ENCODE results near the gene ACHE. TPM values are rescaled to one million over a fixed set of nuclear protein-coding genes. Genes with fewer than 3 reads are reported as not detected.
"Not testable (repeated sequence)": the region's sequence is repeated elsewhere in the genome, so short reads cannot be mapped to it uniquely, and the experiment has no call there.

Gene ACHE
- total and polyA plus RNA-seq, 7 donors: 3.0 to 20.6 (median 5.7) TPM

DNA sequence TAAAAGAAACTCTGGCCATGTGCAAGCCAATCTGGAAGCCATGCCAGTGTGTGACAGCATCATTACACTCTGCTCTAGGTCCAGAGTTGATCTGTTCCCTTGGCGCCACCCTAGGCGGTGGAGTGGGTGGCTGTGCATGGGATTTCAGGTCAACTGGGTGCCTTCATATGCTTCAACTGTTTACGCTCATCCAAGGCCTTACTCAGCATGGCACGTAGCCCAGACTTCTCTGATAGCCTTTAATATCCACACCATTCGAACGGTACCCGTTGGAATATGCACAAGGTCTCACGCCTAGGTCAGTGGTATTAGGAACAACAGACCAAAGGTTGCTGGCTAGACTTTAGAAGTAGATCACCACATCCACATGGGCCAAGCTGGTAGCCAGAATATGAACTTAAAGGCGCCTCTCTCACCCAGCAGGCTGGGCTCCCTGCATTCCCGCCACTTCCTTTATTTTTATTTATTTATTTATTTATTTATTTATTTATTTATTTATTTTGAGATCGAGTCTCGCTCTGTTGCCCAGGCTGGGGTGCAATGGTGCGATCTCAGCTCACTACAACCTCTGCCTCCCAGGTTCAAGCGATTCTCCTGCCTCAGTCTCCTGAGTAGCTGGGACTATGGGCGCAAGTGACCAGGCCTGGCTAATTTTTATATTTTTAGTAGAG, 18.7 kb upstream of the ACHE start:
- Histone ChIP-seq H3K27ac (no peak overlapping the region), H3K4me3 (no peak overlapping the region), H3K36me3 (no peaks in the 10 kb centered on the region), H3K27me3 (peaks cover 0 to 10% (median 5%) of the 10 kb centered on the region in 3 donors), H3K9me3 (no peaks in the 10 kb centered on the region), H3K4me1 (no peaks in the 10 kb centered on the region)
- intact Hi-C loops (cut with DNase I): no loop called here
- TF ChIP-seq, protein P1, sequence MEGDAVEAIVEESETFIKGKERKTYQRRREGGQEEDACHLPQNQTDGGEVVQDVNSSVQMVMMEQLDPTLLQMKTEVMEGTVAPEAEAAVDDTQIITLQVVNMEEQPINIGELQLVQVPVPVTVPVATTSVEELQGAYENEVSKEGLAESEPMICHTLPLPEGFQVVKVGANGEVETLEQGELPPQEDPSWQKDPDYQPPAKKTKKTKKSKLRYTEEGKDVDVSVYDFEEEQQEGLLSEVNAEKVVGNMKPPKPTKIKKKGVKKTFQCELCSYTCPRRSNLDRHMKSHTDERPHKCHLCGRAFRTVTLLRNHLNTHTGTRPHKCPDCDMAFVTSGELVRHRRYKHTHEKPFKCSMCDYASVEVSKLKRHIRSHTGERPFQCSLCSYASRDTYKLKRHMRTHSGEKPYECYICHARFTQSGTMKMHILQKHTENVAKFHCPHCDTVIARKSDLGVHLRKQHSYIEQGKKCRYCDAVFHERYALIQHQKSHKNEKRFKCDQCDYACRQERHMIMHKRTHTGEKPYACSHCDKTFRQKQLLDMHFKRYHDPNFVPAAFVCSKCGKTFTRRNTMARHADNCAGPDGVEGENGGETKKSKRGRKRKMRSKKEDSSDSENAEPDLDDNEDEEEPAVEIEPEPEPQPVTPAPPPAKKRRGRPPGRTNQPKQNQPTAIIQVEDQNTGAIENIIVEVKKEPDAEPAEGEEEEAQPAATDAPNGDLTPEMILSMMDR (IDR thresholded peaks at IDR 0.05): no peak
- TF ChIP-seq POLR2A (IDR thresholded peaks at IDR 0.05) (no peak), EP300 (IDR thresholded peaks at IDR 0.05) (no peak), POLR2AphosphoS5 (IDR thresholded peaks at IDR 0.05) (no peak)
- WGBS, 2 donors: 85 to 92% methylated on average over 15 of the region's 15 CpGs
- no peak for DNase-seq

DNA sequence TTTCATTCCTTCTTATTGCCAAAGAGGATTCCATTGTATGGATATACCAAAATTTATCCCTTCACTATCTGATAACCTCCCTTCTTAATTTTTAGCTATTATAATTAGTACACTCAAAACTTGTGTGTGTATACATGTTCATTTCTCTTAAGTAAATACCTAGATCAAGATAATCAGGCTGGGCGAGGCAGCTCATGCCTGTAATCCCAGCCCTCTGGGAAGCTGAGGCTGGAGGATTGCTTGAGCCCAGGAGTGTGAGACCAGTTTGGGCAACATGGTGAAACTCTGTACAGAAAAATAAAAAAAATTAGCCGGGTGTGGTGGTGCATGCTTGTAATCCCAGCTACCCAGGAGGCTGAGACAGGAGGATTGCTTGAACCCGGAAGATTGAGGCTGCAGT, 15.8 kb upstream of the ACHE start:
- Histone ChIP-seq H3K27me3 (peaks cover 0 to 6% (median 5%) of the 10 kb centered on the region in 3 donors), H3K36me3 (no peaks in the 10 kb centered on the region), H3K4me3 (no peak overlapping the region), H3K9me3 (no peaks in the 10 kb centered on the region), H3K4me1 (no peaks in the 10 kb centered on the region), H3K27ac (no peak overlapping the region)
- TF ChIP-seq POLR2A (IDR thresholded peaks at IDR 0.05): no peak
- TF ChIP-seq, protein P1 (IDR thresholded peaks at IDR 0.05): no peak
- TF ChIP-seq POLR2AphosphoS5 (IDR thresholded peaks at IDR 0.05): no peak
- TF ChIP-seq EP300 (IDR thresholded peaks at IDR 0.05): no peak
- intact Hi-C loops (cut with DNase I): no loop called here
- no peak for DNase-seq
- 38 to 85% methylated on average over 3 of the region's 3 CpGs for WGBS, 2 donors

GRCh38 chr7:100910443-100910842, 14.8 kb upstream of the ACHE start:
- H3K9me3 ChIP-seq; H3K36me3 ChIP-seq; H3K4me3 ChIP-seq; H3K4me1 ChIP-seq; DNase-seq; H3K27me3 ChIP-seq; H3K27ac ChIP-seq; intact Hi-C loops (cut with DNase I): not testable (repeated sequence)
- 19 to 46% methylated on average over 7 of the region's 7 CpGs for WGBS, 2 donors

DNA sequence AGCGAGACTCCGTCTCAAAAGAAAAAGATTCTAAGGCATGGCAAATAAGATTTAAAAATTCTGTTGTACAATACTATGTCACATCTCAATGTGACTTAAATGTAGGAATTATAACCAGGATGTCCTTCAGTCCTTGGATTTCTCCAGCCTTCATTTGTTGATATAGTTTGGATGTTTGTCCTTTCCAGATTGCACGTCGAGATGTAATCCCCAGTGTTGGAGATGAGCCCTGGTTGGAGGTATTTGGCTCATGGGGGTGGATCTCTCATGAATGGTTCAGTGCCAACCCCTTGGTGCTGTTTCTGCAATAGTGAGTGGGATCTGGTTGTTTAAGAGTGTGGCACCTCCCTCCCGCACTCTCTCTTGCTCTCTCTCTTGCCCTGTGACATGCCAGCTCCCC, 12.8 kb upstream of the ACHE start:
- intact Hi-C loops (cut with DNase I): no loop called here

GRCh38 chr7:100902638-100903037, 7.0 kb upstream of the ACHE start:
- no peak for DNase-seq
- Histone ChIP-seq H3K9me3 (no peaks in the 10 kb centered on the region), H3K4me3 (no peak overlapping the region), H3K4me1 (no peaks in the 10 kb centered on the region), H3K36me3 (no peaks in the 10 kb centered on the region), H3K27me3 (peaks cover 4 to 44% (median 15%) of the 10 kb centered on the region in 3 donors), H3K27ac (no peak overlapping the region)
- no peak for TF ChIP-seq POLR2A (IDR thresholded peaks at IDR 0.05)
- WGBS, 2 donors: 54 to 76% methylated on average over 7 of the region's 7 CpGs
- intact Hi-C loops (cut with DNase I): no loop called here

More for the DNA sequence above, 12.8 kb upstream of the ACHE start:
- no peak overlapping the region for H3K27ac ChIP-seq
- no peaks in the 10 kb centered on the region for H3K27me3 ChIP-seq
- H3K4me3 ChIP-seq: no peak overlapping the region
- H3K4me1 ChIP-seq: no peaks in the 10 kb centered on the region
- no peaks in the 10 kb centered on the region for H3K36me3 ChIP-seq
- WGBS, 2 donors: 96 to 98% methylated on average over 5 of the region's 5 CpGs
- no peak for DNase-seq
- TF ChIP-seq, protein P1 (IDR thresholded peaks at IDR 0.05): no peak
- TF ChIP-seq POLR2AphosphoS5 (IDR thresholded peaks at IDR 0.05) (no peak), EP300 (IDR thresholded peaks at IDR 0.05) (no peak), POLR2A (IDR thresholded peaks at IDR 0.05) (no peak)
- no peaks in the 10 kb centered on the region for H3K9me3 ChIP-seq

GRCh38 chr7:100901921-100902332, 6.2 kb upstream of the ACHE start:
- TF ChIP-seq POLR2A (IDR thresholded peaks at IDR 0.05) (no peak), POLR2AphosphoS5 (IDR thresholded peaks at IDR 0.05) (no peak), EP300 (IDR thresholded peaks at IDR 0.05) (no peak)
- TF ChIP-seq, protein P1 (IDR thresholded peaks at IDR 0.05): no peak
- Histone ChIP-seq H3K36me3 (no peaks in the 10 kb centered on the region), H3K27ac (no peak overlapping the region), H3K27me3 (peaks cover 8 to 51% (median 22%) of the 10 kb centered on the region in 3 donors), H3K4me1 (peaks cover 0 to 5% (median 5%) of the 10 kb centered on the region in 4 donors), H3K4me3 (no peak overlapping the region), H3K9me3 (no peaks in the 10 kb centered on the region)
- WGBS, 2 donors: 13 to 63% methylated on average over 5 of the region's 5 CpGs
- intact Hi-C loops (cut with DNase I): no loop called here
- DNase-seq: no peak

Measured in sigmoid colon (tissue), 7 donors.